Measurements from ENCODE around the gene UGCG. TPM values are rescaled to one million over a fixed set of nuclear protein-coding genes. Genes with fewer than 3 reads are reported as not detected.

The UGCG gene
- total RNA-seq, 1 experiment from 2014 or later, result 139 TPM

- Histone ChIP-seq H3K27me3 (no peaks in the 10 kb centered on the region), H3K9me3 (replicated peaks) (no peaks in the 10 kb centered on the region), H3K4me3 (no peak overlapping the region), H3K36me3 (no peaks in the 10 kb centered on the region), H3K4me1 (peaks cover 57% of the 10 kb centered on the region), H3K27ac (peak overlapping the region; percentile 67)
- DNase-seq, result peak in 1 of 2 experiments; percentile 54
Observed at GRCh38 chr9:111962021-111962420, 65.4 kb downstream of the UGCG start.

GRCh38 chr9:111963995-111964394 lies 67.4 kb downstream of the UGCG start:
- Histone ChIP-seq H3K27ac (no peak overlapping the region), H3K36me3 (no peaks in the 10 kb centered on the region), H3K9me3 (replicated peaks) (no peaks in the 10 kb centered on the region), H3K4me1 (peaks cover 41% of the 10 kb centered on the region), H3K4me3 (no peak overlapping the region), H3K27me3 (no peaks in the 10 kb centered on the region)
- DNase-seq, result no peak

GRCh38 chr9:111965566-111966019 lies 69.0 kb downstream of the UGCG start:
- H3K4me3 ChIP-seq, result no peak overlapping the region
- H3K36me3 ChIP-seq, result no peaks in the 10 kb centered on the region
- no peak overlapping the region for H3K27ac ChIP-seq
- DNase-seq, result no peak
- H3K9me3 ChIP-seq (replicated peaks), result no peaks in the 10 kb centered on the region
- no peaks in the 10 kb centered on the region for H3K27me3 ChIP-seq
- peaks cover 25% of the 10 kb centered on the region for H3K4me1 ChIP-seq

GRCh38 chr9:111966124-111966723 lies 69.6 kb downstream of the UGCG start:
- Histone ChIP-seq H3K4me3 (no peak overlapping the region), H3K9me3 (replicated peaks) (0 out of 2 replicates have a peak, but pooled peaks cover 3% of the 10 kb centered on the region), H3K4me1 (peaks cover 19% of the 10 kb centered on the region), H3K27me3 (no peaks in the 10 kb centered on the region), H3K36me3 (no peaks in the 10 kb centered on the region), H3K27ac (no peak overlapping the region)
- DNase-seq, result no peak

- peaks cover 15% of the 10 kb centered on the region for H3K4me1 ChIP-seq
- H3K9me3 ChIP-seq (replicated peaks), result 0 out of 2 replicates have a peak, but pooled peaks cover 4% of the 10 kb centered on the region
- no peaks in the 10 kb centered on the region for H3K36me3 ChIP-seq
- H3K4me3 ChIP-seq, result no peak overlapping the region
- no peak for DNase-seq
- no peak overlapping the region for H3K27ac ChIP-seq
- no peaks in the 10 kb centered on the region for H3K27me3 ChIP-seq
Observed at GRCh38 chr9:111966861-111967291, 70.3 kb downstream of the UGCG start.

- H3K4me1 ChIP-seq, result peaks cover 7% of the 10 kb centered on the region
- no peak overlapping the region for H3K27ac ChIP-seq
- H3K4me3 ChIP-seq, result no peak overlapping the region
- H3K36me3 ChIP-seq, result no peaks in the 10 kb centered on the region
- H3K9me3 ChIP-seq (replicated peaks), result 0 out of 2 replicates have a peak, but pooled peaks cover 4% of the 10 kb centered on the region
- no peaks in the 10 kb centered on the region for H3K27me3 ChIP-seq
- DNase-seq, result no peak
Observed at GRCh38 chr9:111967621-111968020, 71.0 kb downstream of the UGCG start.

- Histone ChIP-seq H3K27ac (no peak overlapping the region), H3K27me3 (no peaks in the 10 kb centered on the region), H3K4me1 (peaks cover 12% of the 10 kb centered on the region), H3K9me3 (replicated peaks) (0 out of 2 replicates have a peak, but pooled peaks cover 4% of the 10 kb centered on the region), H3K36me3 (no peaks in the 10 kb centered on the region), H3K4me3 (no peak overlapping the region)
- no peak for DNase-seq
Observed at GRCh38 chr9:111969061-111969460, 72.4 kb downstream of the UGCG start.

GRCh38 chr9:111969622-111970021 lies 73.0 kb downstream of the UGCG start:
- H3K27ac ChIP-seq, result no peak overlapping the region
- H3K27me3 ChIP-seq, result no peaks in the 10 kb centered on the region
- no peak for DNase-seq
- H3K36me3 ChIP-seq, result no peaks in the 10 kb centered on the region
- H3K4me3 ChIP-seq, result no peak overlapping the region
- peaks cover 17% of the 10 kb centered on the region for H3K4me1 ChIP-seq
- 0 out of 2 replicates have a peak, but pooled peaks cover 4% of the 10 kb centered on the region for H3K9me3 ChIP-seq (replicated peaks)

- Histone ChIP-seq H3K4me3 (no peak overlapping the region), H3K36me3 (no peaks in the 10 kb centered on the region), H3K27ac (no peak overlapping the region), H3K9me3 (replicated peaks) (0 out of 2 replicates have a peak, but pooled peaks cover 4% of the 10 kb centered on the region), H3K27me3 (no peaks in the 10 kb centered on the region), H3K4me1 (peaks cover 19% of the 10 kb centered on the region)
- DNase-seq, result no peak
Observed at GRCh38 chr9:111970827-111971226, 74.2 kb downstream of the UGCG start.

- Histone ChIP-seq H3K4me1 (peaks cover 19% of the 10 kb centered on the region), H3K9me3 (replicated peaks) (0 out of 2 replicates have a peak, but pooled peaks cover 4% of the 10 kb centered on the region), H3K36me3 (no peaks in the 10 kb centered on the region), H3K27ac (peak overlapping the region; percentile 4; the same call in 1 of the 2 replicates), H3K4me3 (peak overlapping the region; percentile 22), H3K27me3 (no peaks in the 10 kb centered on the region)
- DNase-seq, result peak; percentile 31 to 55
Observed at GRCh38 chr9:111974092-111974681, 77.6 kb downstream of the UGCG start.

GRCh38 chr9:111975709-111976108 lies 79.1 kb downstream of the UGCG start:
- peak in 1 of 2 experiments; percentile 42 for DNase-seq
- H3K4me1 ChIP-seq, result peaks cover 19% of the 10 kb centered on the region
- no peaks in the 10 kb centered on the region for H3K27me3 ChIP-seq
- no peak overlapping the region for H3K27ac ChIP-seq
- 0 out of 2 replicates have a peak, but pooled peaks cover 4% of the 10 kb centered on the region for H3K9me3 ChIP-seq (replicated peaks)
- no peaks in the 10 kb centered on the region for H3K36me3 ChIP-seq
- no peak overlapping the region for H3K4me3 ChIP-seq

- H3K27ac ChIP-seq, result no peak overlapping the region
- peaks cover 17% of the 10 kb centered on the region for H3K4me1 ChIP-seq
- no peaks in the 10 kb centered on the region for H3K9me3 ChIP-seq (replicated peaks)
- peak in 1 of 2 experiments; percentile 49 for DNase-seq
- H3K4me3 ChIP-seq, result no peak overlapping the region
- H3K36me3 ChIP-seq, result no peaks in the 10 kb centered on the region
- H3K27me3 ChIP-seq, result no peaks in the 10 kb centered on the region
Observed at GRCh38 chr9:111978616-111979015, 82.0 kb downstream of the UGCG start.

GRCh38 chr9:111979561-111979960 lies 82.9 kb downstream of the UGCG start:
- no peak overlapping the region for H3K4me3 ChIP-seq
- no peak overlapping the region for H3K27ac ChIP-seq
- H3K36me3 ChIP-seq, result no peaks in the 10 kb centered on the region
- no peak for DNase-seq
- peaks cover 9% of the 10 kb centered on the region for H3K4me1 ChIP-seq
- no peaks in the 10 kb centered on the region for H3K9me3 ChIP-seq (replicated peaks)
- no peaks in the 10 kb centered on the region for H3K27me3 ChIP-seq

GRCh38 chr9:111980398-111980797 lies 83.8 kb downstream of the UGCG start:
- H3K9me3 ChIP-seq (replicated peaks), result no peaks in the 10 kb centered on the region
- H3K27me3 ChIP-seq, result no peaks in the 10 kb centered on the region
- peaks cover 3% of the 10 kb centered on the region; the same call in 1 of the 2 replicates for H3K4me1 ChIP-seq
- no peaks in the 10 kb centered on the region for H3K36me3 ChIP-seq
- H3K4me3 ChIP-seq, result no peak overlapping the region
- DNase-seq, result no peak
- no peak overlapping the region for H3K27ac ChIP-seq

- Histone ChIP-seq H3K27me3 (no peaks in the 10 kb centered on the region), H3K36me3 (no peaks in the 10 kb centered on the region), H3K4me3 (no peak overlapping the region), H3K27ac (no peak overlapping the region), H3K4me1 (peaks cover 4% of the 10 kb centered on the region; the same call in 1 of the 2 replicates), H3K9me3 (replicated peaks) (no peaks in the 10 kb centered on the region)
- no peak for DNase-seq
Observed at GRCh38 chr9:111983484-111983908, 86.9 kb downstream of the UGCG start.
